ENCODE data around the gene MYO1B.
A peak's percentile ranks its signal among the peaks of the same experiment; 100 is the strongest.

Gene MYO1B

DNA sequence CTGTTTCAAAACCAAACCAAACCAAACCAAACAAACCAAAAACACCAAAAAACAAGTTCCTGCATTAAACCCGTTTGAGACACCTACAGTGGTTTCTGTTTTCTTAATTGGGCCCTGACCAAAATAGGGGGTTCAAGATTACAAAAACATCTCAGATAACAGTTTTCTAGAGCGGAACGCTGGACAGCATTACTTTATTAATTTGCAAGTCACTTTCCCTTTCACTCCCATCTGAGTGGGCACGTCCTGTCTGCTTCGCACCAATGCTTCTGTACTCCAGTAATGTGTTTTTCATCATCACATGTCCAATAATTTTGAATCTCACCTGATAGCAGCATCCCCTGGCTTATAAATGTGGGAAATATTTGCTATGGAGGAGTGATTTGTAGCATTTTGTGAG lies 11.7 kb upstream of the MYO1B start:
- H3K4me3 ChIP-seq (ENCODE audit: low read depth, low read length) = no peak overlapping the region

DNA sequence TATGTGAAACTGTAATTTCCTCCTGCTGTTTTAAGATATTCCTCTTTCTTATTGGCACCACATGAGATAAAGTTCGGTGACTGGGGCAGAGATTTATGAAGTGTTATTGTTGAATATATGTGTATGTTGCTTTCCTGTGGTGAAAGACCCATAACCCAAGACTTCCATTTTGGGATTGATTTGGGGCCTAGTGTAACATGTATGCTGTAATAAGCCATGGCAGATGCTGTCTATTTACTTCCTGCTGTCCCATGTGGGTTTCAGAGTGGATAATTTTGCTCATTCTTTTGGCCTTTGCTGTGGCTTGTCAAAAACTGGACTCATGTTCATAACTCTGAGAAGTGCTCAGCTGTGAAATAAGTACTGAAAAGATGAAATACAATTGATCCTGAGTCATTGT lies 10.8 kb upstream of the MYO1B start:
- TF ChIP-seq, protein P1, sequence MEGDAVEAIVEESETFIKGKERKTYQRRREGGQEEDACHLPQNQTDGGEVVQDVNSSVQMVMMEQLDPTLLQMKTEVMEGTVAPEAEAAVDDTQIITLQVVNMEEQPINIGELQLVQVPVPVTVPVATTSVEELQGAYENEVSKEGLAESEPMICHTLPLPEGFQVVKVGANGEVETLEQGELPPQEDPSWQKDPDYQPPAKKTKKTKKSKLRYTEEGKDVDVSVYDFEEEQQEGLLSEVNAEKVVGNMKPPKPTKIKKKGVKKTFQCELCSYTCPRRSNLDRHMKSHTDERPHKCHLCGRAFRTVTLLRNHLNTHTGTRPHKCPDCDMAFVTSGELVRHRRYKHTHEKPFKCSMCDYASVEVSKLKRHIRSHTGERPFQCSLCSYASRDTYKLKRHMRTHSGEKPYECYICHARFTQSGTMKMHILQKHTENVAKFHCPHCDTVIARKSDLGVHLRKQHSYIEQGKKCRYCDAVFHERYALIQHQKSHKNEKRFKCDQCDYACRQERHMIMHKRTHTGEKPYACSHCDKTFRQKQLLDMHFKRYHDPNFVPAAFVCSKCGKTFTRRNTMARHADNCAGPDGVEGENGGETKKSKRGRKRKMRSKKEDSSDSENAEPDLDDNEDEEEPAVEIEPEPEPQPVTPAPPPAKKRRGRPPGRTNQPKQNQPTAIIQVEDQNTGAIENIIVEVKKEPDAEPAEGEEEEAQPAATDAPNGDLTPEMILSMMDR (IDR thresholded peaks at IDR 0.05; ENCODE audit: low read depth, low read length) = no peak
- no peak overlapping the region for H3K4me3 ChIP-seq (ENCODE audit: low read depth, low read length)

More for the DNA sequence above, 11.7 kb upstream of the MYO1B start:
- TF ChIP-seq, protein P1 (IDR thresholded peaks at IDR 0.05; ENCODE audit: low read depth, low read length) = no peak

DNA sequence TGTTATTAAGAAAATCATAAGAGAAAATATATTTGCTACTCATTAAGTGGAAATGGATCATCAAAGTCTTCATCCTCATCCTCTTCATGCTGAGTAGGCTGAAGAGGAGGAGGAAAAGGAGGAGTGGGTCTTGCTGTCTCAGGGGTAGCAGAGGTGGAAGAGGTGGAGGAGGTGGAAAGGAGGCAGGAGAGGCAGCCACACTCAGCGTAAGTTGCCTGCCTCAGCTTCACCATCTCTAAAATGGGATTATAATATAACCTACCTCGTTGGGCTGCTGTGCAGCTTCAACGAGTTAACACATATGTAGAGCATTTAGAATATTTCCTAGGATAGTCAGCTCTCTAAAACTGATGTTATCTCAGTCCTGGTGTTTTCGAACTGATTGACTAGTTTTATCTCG lies 4.3 kb upstream of the MYO1B start:
- TF ChIP-seq, protein P1 (IDR thresholded peaks at IDR 0.05; ENCODE audit: low read depth, low read length) = no peak
- H3K4me3 ChIP-seq (ENCODE audit: low read depth, low read length) = no peak overlapping the region

DNA sequence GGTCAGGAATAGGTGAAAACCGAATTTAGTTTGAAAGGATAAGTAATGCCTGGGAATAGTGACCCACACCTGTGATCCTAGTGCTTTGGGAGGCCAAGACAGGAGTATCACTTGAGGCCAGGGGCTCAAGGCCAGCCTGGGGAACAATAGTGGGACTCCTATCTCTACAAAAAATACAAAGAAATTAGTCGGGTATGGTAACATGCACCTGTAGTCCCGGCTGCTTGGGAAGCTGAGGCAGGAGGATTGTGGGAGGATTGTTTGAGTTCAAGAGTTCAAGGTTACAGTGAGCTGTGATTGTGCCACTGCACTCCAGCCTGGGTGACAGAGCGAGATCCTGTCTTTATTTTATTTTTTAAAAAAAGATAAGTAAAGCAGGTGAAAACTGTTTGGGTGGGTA lies 3.8 kb upstream of the MYO1B start:
- H3K4me3 ChIP-seq (ENCODE audit: low read depth, low read length) = no peak overlapping the region
- TF ChIP-seq, protein P1 (IDR thresholded peaks at IDR 0.05; ENCODE audit: low read depth, low read length) = no peak

DNA sequence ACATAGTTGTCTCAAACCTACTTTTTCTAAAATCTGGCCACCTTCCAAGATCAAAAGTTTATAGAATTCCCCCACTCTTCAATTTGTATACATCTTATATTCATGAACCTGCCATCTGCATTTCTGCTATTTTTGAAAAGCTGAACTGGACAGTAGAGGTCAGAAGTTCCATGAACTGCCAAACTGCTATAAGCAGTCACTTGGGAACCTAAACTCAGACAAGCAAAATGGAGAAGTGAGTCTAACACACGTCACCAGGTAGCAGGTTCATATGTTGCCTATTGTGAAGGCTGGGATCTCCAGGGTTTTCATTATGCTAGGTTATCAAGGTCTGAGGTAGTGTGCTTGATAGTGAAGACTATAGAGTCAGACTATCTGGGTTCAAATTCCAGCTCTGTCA lies 2.0 kb upstream of the MYO1B start:
- H3K4me3 ChIP-seq (ENCODE audit: low read depth, low read length) = no peak overlapping the region

DNA sequence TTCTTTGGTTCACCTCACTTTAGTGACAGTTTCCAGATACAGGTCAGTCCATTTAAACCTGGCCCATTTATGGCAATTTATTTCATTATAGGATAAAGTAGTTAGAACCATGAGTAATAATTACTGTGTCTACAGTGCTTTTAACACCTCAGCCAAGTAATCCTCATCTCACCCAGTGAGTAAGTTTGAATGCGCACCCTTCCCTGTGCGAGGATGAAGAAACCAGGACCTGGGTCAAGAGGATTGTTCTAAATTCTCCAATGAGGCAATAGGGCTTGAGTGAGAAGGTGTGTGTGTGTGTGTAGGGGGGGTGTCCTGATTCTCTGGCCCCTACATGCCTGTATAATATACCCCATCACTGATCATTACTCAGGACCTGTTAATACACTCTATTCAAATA lies 854 bp upstream of the MYO1B start:
- no peak overlapping the region for H3K4me3 ChIP-seq (ENCODE audit: low read depth, low read length)
- TF ChIP-seq, protein P1 (IDR thresholded peaks at IDR 0.05; ENCODE audit: low read depth, low read length) = no peak

More for the DNA sequence above, 2.0 kb upstream of the MYO1B start:
- TF ChIP-seq, protein P1 (IDR thresholded peaks at IDR 0.05; ENCODE audit: low read depth, low read length) = no peak

DNA sequence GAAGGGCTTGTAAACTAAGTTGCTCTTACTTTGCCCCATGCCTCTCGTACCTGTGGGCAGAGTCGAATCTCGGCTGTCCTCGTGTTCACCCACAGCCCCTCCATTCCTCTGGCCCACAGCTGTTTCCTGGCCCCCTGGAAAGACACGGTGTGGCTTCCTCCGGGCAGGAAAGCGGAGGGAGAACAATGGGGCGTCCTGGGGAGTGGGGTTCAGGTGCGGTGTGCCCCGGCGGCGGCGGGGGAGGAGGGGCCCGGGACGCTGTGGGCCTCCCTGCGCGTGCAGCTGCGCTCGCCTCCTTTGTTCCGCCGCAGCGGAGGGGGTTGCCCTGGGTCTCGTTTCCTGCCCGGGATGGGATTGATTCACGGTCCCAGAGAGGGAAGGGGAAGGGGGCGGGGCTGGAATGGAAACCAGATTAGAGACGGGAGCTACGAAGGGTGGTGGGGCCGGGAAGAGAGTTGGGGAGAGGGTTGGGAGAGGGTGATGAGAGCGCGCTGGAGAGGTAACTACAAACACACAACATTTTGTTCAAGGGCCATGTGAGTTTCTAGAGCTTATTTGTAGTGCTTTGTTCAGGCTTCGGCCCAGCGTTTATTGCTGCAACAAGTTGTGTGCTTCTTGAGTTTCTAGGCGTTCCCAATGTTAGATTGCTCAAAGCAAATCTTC lies 796 bp downstream of the MYO1B start:
- TF ChIP-seq, protein P1 (IDR thresholded peaks at IDR 0.05; ENCODE audit: low read depth, low read length) = no peak
- H3K4me3 ChIP-seq (ENCODE audit: low read depth, low read length) = peak overlapping the region; percentile 89
